Endothelial cell of umbilical vein (primary cell): ENCODE results near the gene TMC4.

ENCODE experiments used
- EZH2 ChIP-seq: IDR thresholded peaks from 2 replicates; pipeline ENCODE4 v1.6.1; 2012; ENCODE audit warnings: borderline replicate concordance, low read depth, mild to moderate bottlenecking, moderate library complexity, low read length, inconsistent platforms; ENCODE audit not compliant: severe bottlenecking
- FOS ChIP-seq: IDR thresholded peaks from 2 replicates; pipeline ENCODE4 v1.6.1; 2011; ENCODE audit warnings: mild to moderate bottlenecking, low read length, moderate library complexity, borderline replicate concordance; ENCODE audit not compliant: insufficient read depth
- JUN ChIP-seq: IDR thresholded peaks from 2 replicates; pipeline ENCODE4 v1.6.1; 2011; ENCODE audit warnings: borderline replicate concordance, low read depth; ENCODE audit not compliant: insufficient read length, insufficient read depth
- MYC ChIP-seq: IDR thresholded peaks from one replicate; pipeline ENCODE4 v1.6.1; 2011; ENCODE audit warnings: mild to moderate bottlenecking, low read depth, low read length
- POLR2A ChIP-seq: IDR thresholded peaks from 2 replicates; pipeline ENCODE4 v1.6.1; 2012; ENCODE audit warnings: low read depth, mild to moderate bottlenecking, control low read depth, low read length
- POLR2AphosphoS5 ChIP-seq: IDR thresholded peaks from 2 replicates; pipeline ENCODE4 v1.6.1; 2012; ENCODE audit warnings: low read depth, mild to moderate bottlenecking, control low read depth, low read length, moderate library complexity; ENCODE audit not compliant: insufficient read depth
- TF ChIP-seq, protein P1 (sequence below), 2 donors: IDR thresholded peaks; 1 replicate in 1 of 2; 2 replicates in 1 of 2; pipeline ENCODE4 v1.5.1; 2011; ENCODE audit warnings: low read length in 2 of 2, mild to moderate bottlenecking in 2 of 2, moderate library complexity in 2 of 2, control low read depth in 1 of 2, inconsistent platforms in 1 of 2, low read depth in 1 of 2; ENCODE audit not compliant: insufficient read depth in 1 of 2; ENCODE audit errors: extremely low read depth in 1 of 2
- TF ChIP-seq, protein P2 (sequence below): IDR thresholded peaks from 2 replicates; pipeline ENCODE4 v1.6.1; 2011; ENCODE audit not compliant: insufficient read depth, insufficient read length

DNA sequence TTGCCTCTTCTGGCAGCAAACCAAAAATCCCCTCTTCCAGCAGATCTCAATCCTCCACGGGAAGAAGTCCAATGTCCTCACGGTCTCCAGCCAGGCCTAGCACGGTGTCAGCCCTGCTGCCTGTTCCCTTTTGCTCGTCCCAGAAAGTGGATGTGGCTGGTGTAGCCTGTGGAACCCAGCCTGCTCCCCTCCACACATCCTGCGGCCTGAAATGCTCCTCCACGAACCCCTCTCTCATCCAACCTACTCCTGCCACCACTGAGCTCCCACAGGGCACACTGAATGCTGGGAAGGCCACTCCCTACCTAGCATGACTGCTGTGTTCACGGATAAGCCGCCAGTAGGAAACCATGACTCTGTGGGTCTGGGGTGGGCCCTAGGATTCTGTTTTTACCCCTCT is 13.4 kb upstream of the TMC4 start:
- TF ChIP-seq, protein P1, sequence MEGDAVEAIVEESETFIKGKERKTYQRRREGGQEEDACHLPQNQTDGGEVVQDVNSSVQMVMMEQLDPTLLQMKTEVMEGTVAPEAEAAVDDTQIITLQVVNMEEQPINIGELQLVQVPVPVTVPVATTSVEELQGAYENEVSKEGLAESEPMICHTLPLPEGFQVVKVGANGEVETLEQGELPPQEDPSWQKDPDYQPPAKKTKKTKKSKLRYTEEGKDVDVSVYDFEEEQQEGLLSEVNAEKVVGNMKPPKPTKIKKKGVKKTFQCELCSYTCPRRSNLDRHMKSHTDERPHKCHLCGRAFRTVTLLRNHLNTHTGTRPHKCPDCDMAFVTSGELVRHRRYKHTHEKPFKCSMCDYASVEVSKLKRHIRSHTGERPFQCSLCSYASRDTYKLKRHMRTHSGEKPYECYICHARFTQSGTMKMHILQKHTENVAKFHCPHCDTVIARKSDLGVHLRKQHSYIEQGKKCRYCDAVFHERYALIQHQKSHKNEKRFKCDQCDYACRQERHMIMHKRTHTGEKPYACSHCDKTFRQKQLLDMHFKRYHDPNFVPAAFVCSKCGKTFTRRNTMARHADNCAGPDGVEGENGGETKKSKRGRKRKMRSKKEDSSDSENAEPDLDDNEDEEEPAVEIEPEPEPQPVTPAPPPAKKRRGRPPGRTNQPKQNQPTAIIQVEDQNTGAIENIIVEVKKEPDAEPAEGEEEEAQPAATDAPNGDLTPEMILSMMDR (IDR thresholded peaks at IDR 0.05; ENCODE audit: extremely low read depth in 1 of 2, insufficient read depth in 1 of 2, low read depth in 1 of 2, low read length in 2 of 2), result no peak
- no peak for TF ChIP-seq POLR2A
- TF ChIP-seq FOS, result no peak
- TF ChIP-seq MYC, result no peak
- TF ChIP-seq POLR2AphosphoS5, result no peak
- TF ChIP-seq, protein P2, sequence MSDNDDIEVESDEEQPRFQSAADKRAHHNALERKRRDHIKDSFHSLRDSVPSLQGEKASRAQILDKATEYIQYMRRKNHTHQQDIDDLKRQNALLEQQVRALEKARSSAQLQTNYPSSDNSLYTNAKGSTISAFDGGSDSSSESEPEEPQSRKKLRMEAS, result no peak
- no peak for TF ChIP-seq EZH2
- no peak for TF ChIP-seq JUN
